NB4 (cell line): Measurements from ENCODE around the gene MYMK.

Experiments
- MYC ChIP-seq: IDR thresholded peaks from 2 replicates; pipeline ENCODE4 v1.6.1; 2011; ENCODE audit warnings: low read depth, low read length
- POLR2A ChIP-seq: IDR thresholded peaks from 2 replicates; pipeline ENCODE4 v1.6.1; 2011; ENCODE audit warnings: mild to moderate bottlenecking; ENCODE audit not compliant: insufficient read length; ENCODE audit errors: extremely low read depth
- TF ChIP-seq, protein P1 (sequence below): IDR thresholded peaks from one replicate; pipeline ENCODE4 v1.5.1; 2012; ENCODE audit warnings: low read depth, low read length
- TF ChIP-seq, protein P2 (sequence below): IDR thresholded peaks from 2 replicates; pipeline ENCODE4 v1.6.1; 2011; ENCODE audit warnings: low read depth, low read length

DNA sequence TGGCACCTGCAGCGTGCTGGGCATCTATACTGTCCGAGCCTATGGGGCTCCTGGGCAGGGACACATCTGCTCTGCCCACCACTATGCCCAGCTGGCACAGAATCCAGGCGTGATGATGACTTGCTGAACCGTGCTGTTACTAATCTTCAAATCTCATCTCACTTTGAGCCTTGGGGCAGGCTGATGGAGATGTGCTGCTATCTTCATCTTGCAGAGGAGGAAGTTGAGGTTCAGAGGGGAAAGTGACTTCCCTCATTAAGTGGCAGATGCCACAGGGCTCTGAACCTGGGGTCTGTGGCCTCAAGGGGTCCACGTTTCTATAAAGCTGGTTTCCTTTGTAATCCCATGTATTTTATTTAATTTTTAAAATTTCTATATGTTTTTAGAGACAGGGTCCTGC is 50.5 kb downstream of the MYMK start:
- TF ChIP-seq, protein P1, sequence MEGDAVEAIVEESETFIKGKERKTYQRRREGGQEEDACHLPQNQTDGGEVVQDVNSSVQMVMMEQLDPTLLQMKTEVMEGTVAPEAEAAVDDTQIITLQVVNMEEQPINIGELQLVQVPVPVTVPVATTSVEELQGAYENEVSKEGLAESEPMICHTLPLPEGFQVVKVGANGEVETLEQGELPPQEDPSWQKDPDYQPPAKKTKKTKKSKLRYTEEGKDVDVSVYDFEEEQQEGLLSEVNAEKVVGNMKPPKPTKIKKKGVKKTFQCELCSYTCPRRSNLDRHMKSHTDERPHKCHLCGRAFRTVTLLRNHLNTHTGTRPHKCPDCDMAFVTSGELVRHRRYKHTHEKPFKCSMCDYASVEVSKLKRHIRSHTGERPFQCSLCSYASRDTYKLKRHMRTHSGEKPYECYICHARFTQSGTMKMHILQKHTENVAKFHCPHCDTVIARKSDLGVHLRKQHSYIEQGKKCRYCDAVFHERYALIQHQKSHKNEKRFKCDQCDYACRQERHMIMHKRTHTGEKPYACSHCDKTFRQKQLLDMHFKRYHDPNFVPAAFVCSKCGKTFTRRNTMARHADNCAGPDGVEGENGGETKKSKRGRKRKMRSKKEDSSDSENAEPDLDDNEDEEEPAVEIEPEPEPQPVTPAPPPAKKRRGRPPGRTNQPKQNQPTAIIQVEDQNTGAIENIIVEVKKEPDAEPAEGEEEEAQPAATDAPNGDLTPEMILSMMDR: no peak
- TF ChIP-seq POLR2A: no peak
- TF ChIP-seq MYC: no peak
- TF ChIP-seq, protein P2, sequence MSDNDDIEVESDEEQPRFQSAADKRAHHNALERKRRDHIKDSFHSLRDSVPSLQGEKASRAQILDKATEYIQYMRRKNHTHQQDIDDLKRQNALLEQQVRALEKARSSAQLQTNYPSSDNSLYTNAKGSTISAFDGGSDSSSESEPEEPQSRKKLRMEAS: peak; percentile 23; the same call in 1 of the 2 replicates
